Measurements from ENCODE around the gene SLC7A7.
"Not testable (repeated sequence)": the region's sequence is repeated elsewhere in the genome, so short reads cannot be mapped to it uniquely, and the experiment has no call there.

- TF ChIP-seq POLR2A (IDR thresholded peaks at IDR 0.05; ENCODE audit: low read depth, low read length); POLR2AphosphoS5 (IDR thresholded peaks at IDR 0.05; ENCODE audit: low read depth, low read length); TAF1 (IDR thresholded peaks at IDR 0.05; ENCODE audit: borderline replicate concordance, low read depth, low read length): not testable (repeated sequence)
Measured at GRCh38 chr14:22805235-22805634, 10.0 kb downstream of the SLC7A7 start.

All from GM12892 (cell line).